D341Med (cell line): Measurements from ENCODE around the gene STK32B.

Experiments
- DNase-seq: peaks from one replicate; pipeline ENCODE4 v3.0.0; 2012; ENCODE audit warnings: low spot score

STK32B gene

GRCh38 chr4:5471206-5471605 lies 419.9 kb downstream of the STK32B start:
- no peak for DNase-seq

DNA sequence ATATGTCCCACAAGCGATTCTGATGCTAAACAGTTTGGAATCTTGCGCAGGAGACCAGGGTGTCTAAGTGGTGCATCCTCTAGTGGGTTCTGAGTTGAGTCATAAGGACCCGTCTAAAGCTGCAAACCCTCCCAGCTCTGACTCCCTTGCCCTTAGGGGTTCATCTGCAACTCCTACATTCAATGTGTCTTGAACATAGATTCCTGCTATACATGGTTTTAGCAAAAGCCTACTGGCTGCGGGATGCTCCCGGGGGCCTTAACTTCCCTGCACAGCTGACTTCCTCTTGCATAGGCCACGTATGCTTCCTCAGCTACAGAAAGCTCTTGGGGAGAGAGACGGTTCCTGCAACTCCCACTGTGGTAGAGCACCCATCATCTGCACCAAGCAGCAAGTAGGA lies 420.4 kb downstream of the STK32B start:
- DNase-seq: no peak

DNA sequence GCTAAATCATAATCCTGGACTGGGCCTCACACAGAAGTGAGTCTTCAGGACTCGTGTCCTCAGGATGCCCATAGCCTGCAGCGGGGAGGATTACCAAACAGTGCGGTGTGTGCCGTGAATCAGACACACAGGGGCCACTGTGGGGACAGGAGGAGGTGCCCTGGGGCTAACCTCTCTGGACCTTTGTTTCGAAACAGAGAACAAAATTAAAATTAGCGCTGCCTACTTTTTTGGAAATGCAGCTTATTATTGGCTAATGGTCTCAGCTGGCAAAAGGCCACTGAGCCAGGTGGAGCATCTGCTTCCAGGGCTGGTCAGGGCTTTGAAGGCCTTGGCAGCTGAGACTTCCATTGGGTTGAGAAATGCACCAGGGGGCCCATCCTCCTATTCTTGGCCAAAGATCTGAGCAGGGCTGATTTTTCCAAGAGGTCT lies 420.9 kb downstream of the STK32B start:
- DNase-seq: no peak

- no peak for DNase-seq
Observed at GRCh38 chr4:5473125-5473524, 421.8 kb downstream of the STK32B start.

DNA sequence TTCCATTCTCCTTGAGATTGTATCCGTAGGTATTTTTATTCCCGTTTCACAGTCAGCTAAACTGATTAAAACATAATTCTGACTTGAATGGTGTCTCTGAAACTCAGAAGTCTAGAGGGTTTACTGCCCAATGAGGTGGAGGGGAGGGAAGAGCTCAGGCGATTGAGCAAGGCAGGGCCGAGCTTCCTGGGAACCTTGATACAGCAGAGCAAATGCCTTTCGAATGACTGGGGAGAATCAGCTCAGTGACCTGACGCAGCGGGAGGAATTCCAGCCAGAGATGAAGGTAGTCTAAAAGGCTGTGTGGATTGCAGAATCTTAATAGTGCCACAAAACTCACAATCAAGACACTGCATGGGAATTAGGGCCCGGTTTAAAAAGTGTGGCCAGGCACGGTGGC lies 423.5 kb downstream of the STK32B start:
- no peak for DNase-seq

GRCh38 chr4:5477613-5478012 lies 426.3 kb downstream of the STK32B start:
- DNase-seq: no peak

GRCh38 chr4:5478169-5478568 lies 426.9 kb downstream of the STK32B start:
- no peak for DNase-seq

DNA sequence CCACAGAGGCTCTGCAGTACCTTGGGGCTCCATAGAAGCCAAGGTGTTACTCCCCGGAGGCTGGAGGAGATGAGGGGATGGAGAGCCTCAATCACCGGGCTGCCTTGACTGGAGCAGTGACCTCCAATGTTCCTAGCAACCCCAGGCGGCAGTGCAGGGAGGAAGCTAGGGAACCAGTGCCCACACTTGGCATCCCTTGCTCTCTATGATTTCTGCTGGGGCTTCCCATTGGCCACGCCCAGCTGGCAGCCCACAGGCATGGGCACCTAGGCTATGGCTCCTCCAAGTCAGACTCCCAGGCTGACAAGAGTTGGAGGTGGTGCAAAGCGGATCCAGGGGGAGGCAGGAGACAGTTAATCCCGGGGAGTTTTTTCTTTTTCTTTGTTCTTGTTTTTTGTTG lies 427.4 kb downstream of the STK32B start:
- DNase-seq: no peak

- no peak for DNase-seq
Observed at GRCh38 chr4:5479518-5480060, 428.3 kb downstream of the STK32B start.

DNA sequence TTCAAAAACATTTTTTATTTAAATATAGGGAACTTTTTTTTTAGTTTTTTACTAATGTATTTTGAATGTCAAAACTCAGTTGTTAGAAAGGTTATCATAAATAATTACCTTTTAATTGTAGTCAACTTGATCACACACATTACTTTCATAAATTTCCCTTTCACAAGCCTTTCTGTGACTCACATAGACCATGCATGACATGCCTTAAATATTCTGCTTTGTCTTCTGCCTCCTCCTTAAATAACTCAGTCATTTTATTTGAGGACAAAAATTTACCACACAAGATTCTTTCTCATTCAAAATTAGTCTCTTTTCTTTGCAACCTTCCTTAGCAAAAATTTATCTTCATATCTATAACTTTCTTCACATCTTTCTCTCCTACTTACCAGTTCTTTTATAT lies 437.1 kb downstream of the STK32B start:
- no peak for DNase-seq

- DNase-seq: no peak
Observed at GRCh38 chr4:5489260-5489659, 438.0 kb downstream of the STK32B start.

- no peak for DNase-seq
Observed at GRCh38 chr4:5497489-5497888, 446.2 kb downstream of the STK32B start.

DNA sequence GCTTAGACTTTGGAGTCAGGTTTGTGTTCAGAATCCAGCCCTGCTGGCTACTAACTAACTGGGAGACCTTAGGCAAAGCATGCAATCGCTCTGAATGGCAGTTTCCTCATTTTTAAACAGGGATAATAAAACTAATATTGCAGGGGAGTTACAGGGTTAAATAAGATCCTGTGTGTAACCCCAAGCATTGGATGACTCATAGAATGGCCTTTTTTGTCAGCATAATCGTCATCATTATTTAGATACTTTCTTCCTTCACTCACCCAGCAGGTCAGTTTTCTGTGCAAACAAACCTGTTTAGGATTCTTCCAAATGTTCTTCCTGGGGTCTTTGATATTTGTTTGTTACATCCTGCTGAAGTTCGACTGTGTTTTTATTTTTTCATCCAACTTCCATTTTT lies 448.9 kb downstream of the STK32B start:
- DNase-seq: no peak

DNA sequence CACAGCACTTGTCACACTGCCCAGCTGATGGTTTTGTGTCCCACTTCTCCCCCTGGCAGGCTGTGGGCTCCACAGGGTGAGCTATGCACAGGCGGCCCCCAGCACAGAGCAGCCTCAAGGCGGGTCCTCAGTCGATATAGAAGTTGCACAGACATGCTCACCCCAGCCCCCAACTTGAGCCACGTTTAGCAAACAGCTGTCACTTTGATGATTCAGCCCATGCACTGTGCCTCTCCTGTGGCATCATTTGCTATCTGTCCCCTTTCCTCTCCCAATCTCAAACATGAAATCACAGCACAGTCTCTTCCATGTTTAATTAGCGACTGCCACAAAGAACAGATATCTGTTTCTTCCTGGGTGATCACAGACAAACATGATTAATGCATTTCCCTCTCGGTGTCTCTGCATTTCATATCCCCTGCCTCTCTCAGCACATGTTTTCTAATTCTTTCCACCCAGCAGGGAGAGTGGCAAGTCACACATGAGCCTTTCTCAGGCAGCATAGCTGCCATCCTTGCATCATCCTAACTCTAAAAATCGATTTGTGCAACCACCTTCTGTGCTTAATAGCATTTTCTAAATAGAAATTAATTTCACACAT lies 452.2 kb downstream of the STK32B start:
- no peak for DNase-seq

DNA sequence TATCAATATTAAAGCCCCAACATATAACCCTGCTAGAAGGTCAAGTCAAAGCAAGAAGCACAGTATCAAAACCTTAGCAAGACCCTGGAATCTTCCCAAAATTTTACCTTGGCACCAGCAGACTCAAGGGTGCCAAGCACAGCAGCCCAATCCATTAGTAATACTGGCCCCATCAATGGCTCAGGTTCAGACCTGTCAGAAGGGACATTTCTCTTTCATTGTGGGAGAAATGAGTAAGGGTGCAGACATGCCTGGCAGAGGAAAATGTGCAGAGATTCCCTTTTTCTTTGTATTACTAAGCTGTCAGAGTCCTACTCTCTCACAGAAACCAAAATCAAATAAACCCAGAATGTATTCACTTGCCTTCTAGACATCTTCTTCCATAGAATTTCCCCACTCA lies 453.2 kb downstream of the STK32B start:
- no peak for DNase-seq

- no peak for DNase-seq
Observed at GRCh38 chr4:5510504-5510903, 459.2 kb downstream of the STK32B start.

GRCh38 chr4:5511791-5512190 lies 460.5 kb downstream of the STK32B start:
- DNase-seq: no peak

DNA sequence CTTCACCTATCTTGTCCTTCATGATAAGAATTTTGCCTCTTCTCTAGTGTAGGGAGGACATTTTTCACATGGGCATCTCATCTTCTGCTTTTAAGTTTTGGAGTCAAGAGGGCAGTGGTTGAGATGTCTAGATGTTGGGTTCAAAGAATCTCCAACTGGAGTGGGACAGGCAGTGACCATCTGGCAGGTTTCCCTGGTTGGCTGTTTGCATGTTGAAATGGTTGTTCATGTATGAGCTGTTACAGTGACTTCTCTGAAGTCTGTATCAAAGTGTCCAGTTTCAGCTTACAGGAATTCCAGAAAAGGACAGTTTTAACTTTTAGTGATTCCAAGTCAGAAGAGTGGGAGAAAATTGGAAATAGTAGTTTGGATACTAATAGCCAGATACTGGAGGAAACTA lies 464.4 kb downstream of the STK32B start:
- no peak for DNase-seq

- DNase-seq: no peak
Observed at GRCh38 chr4:5517372-5517771, 466.1 kb downstream of the STK32B start.

- no peak for DNase-seq
Observed at GRCh38 chr4:5524446-5525299, 473.4 kb downstream of the STK32B start.

GRCh38 chr4:5526080-5526846 lies 475.0 kb downstream of the STK32B start:
- DNase-seq: no peak

DNA sequence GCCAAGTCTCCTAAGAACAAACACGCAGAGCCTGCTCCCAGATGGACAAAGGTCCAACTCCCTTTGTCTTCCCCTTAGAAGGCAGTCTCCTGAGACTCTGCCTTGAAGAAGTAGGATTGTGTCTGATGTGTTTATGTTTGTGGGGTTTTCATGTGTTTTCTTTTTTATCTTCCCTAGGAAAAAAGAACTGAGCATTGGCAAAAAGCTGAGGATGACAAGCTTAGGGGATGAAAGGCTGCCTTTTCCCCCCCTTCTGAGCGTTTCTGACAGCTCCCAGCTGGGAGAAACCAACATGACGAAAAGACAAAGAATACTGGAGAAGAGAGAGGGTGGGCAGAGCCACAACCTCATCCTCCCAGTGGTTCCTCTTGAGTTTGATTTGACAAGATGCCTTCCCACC lies 475.9 kb downstream of the STK32B start:
- no peak for DNase-seq

DNA sequence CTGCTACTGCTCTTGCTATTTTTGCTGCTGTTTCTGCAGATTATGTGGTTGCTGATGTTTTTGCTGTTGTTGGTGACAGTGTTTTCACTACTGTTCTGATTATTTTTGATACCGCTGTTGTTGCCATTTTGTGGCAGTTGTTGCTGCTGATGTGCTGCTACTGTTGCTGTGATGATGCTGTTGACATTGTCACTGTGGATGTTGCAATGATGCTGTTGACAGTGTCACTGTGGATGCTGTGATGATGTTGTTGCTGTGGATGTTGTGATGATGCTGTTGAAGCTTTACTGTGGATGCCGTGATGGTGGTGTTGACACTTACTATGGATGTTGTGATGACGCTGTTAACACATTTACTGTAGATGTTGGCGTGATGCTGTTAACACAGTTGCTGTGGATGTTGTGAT lies 476.8 kb downstream of the STK32B start:
- no peak for DNase-seq
